Measurements from ENCODE around the gene AGO3. TPM values are rescaled to one million over a fixed set of nuclear protein-coding genes. Genes with fewer than 3 reads are reported as not detected.

Gene AGO3
- total RNA-seq, 1 experiment from 2014 or later, result 26.9 TPM

DNA sequence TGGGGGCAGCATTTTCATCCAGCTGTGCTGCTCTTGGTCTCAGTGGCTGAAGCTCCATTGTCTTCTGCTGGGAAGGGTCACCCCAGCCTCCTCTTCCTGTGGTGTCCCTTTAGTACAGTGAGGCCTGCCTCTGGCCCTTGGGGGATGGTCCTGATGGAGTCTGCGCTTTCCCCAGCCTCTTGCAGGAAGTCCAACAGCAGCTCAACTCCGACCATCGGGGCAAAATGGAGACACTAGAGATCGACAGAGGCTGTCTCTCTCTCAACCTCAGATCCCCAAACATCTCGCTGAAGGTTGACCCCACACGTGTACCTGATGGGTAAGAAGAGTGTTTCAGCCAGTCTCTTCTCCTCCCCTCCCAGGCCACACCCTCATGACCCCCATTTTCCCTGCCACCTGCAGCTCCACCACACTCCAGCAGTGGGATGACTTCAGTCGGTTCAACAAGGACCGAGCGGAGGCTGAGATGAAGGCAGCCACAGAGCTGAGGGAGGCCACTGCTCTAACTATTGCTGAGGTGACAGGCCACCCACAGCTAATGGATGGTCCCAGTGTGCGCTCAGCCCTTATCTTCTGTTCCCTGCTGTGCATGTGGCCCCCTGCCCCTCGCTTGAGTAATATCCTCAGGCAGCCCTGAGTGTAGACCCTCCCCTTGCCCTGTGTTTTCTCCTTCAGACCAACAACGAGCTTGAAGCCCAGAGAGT, 155.8 kb downstream of the AGO3 start:
- peaks cover 24% of the 10 kb centered on the region for H3K79me2 ChIP-seq (ENCODE audit: insufficient read depth, low read length)
- H3K36me3 ChIP-seq (ENCODE audit: control insufficient read depth in 1 of 2, insufficient read depth in 2 of 2, low read length in 2 of 2), result peaks cover 3 to 5% of the 10 kb centered on the region in 2 experiments; a peak in 2 of 4 replicates
- H3K4me2 ChIP-seq (ENCODE audit: low read length), result no peak overlapping the region
- H2AFZ ChIP-seq (ENCODE audit: low read depth, low read length, poor library complexity, severe bottlenecking), result no peak overlapping the region
- ChIA-PET CTCF (no interaction called here), POLR2A (no interaction called here), RAD21 (ENCODE audit: low non-redundant PET in 1 of 2, low total read pairs in 2 of 2, uncharacterized antibody in 2 of 2, unreplicated experiment in 2 of 2) (interaction anchor here in 1 of 2 experiments (0.7 kb wide), 1 partner anchor 371 kb away, joined by 3 read pairs; no protein-coding TSS in a partner anchor)
- peaks cover 0 to 15% of the 10 kb centered on the region in 2 experiments; a peak in 2 of 4 replicates for H3K4me1 ChIP-seq (ENCODE audit: control insufficient read depth in 1 of 2, insufficient read depth in 2 of 2, low read length in 2 of 2)
- no peak overlapping the region for H3K4me3 ChIP-seq (replicated peaks in 1 of 2; ENCODE audit: low read depth in 1 of 2, low read length in 2 of 2)
- TF ChIP-seq RAD21 (IDR thresholded peaks at IDR 0.05; ENCODE audit: low read depth) (no peak), POLR2AphosphoS5 (IDR thresholded peaks at IDR 0.05; ENCODE audit: low read depth, low read length) (no peak), CBX3 (IDR thresholded peaks at IDR 0.05; ENCODE audit: low read depth) (no peak), EZH2phosphoT487 (IDR thresholded peaks at IDR 0.05; ENCODE audit: borderline replicate concordance) (no peak)
- DNase-seq (ENCODE audit: low read depth, low spot score) (no peak), ATAC-seq (no peak)
- H3K9me2 ChIP-seq (ENCODE audit: insufficient read depth), result no peaks in the 10 kb centered on the region
- no peaks in the 10 kb centered on the region for H4K20me1 ChIP-seq (ENCODE audit: insufficient read depth)
- no peaks in the 10 kb centered on the region for H3K9me3 ChIP-seq (ENCODE audit: control insufficient read depth in 1 of 2, insufficient read depth in 1 of 2, low read depth in 1 of 2, low read length in 2 of 2)
- H3K9ac ChIP-seq (ENCODE audit: low read length), result no peak overlapping the region
- no peak overlapping the region for H3K27ac ChIP-seq (ENCODE audit: low read depth, low read length)
- intact Hi-C loops (cut with micrococcal nuclease), result loop anchor here (10.0 kb wide), 1 partner anchor 232 kb away; no protein-coding TSS in a partner anchor
- no peaks in the 10 kb centered on the region for H3K27me3 ChIP-seq (ENCODE audit: insufficient read depth, low read length)
- no TSS peak for BruUV-seq (replicated peaks)

DNA sequence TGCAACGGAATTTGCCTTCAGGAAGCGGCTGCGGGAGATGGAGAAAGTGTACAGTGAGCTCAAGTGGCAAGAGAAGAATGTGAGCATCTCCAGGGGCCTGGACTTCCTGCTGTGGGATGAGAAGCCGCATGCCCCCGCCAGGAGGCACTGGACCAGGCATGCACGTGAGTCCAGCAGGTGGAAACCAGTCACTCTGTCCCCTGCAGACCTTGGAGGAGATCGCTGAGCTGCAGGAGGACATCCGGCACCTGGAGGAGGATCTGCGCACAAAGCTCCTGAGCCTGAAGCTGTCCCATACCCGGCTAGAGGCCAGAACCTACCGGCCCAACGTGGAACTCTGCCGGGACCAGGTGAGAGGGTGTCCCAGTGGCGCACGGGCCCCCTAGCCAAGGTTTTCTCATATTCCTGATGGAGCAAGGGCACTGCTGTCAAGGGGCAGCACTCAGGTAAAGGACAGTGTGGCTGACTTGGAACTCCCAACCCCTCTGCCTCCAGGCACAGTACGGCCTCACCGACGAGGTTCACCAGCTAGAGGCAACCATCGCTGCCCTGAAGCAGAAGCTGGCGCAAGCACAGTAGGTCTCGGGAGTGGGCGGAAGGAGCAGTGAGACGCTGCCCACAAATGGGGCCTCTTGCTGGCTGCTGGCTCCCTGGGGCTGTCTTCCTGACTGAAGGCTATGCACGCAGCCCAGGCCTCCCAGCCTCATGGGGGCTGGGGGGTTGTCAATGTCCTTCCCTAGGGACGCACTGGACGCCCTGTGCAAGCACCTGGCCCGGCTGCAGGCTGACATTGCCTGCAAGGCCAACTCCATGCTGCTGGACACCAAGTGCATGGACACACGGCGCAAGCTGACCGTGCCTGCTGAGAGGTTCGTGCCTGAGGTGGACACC, 156.6 kb downstream of the AGO3 start:
- POLR2A ChIA-PET, result no interaction called here
- TF ChIP-seq ELF1 (IDR thresholded peaks at IDR 0.05; ENCODE audit: borderline replicate concordance, low read depth) (no peak), SIN3A (IDR thresholded peaks at IDR 0.05; ENCODE audit: low read depth) (no peak), EZH2phosphoT487 (IDR thresholded peaks at IDR 0.05; ENCODE audit: borderline replicate concordance) (no peak), SRF (IDR thresholded peaks at IDR 0.05; ENCODE audit: low read depth) (no peak), TCF7L2 (IDR thresholded peaks at IDR 0.05; ENCODE audit: borderline replicate concordance, extremely low read depth, insufficient read depth, insufficient read length) (no peak), RAD21 (IDR thresholded peaks at IDR 0.05; ENCODE audit: low read depth) (no peak), FOSL1 (IDR thresholded peaks at IDR 0.05; ENCODE audit: low read depth) (no peak), SP1 (IDR thresholded peaks at IDR 0.05; ENCODE audit: low read depth) (no peak), EGR1 (IDR thresholded peaks at IDR 0.05; ENCODE audit: low read depth) (no peak), EZH2 (IDR thresholded peaks at IDR 0.05) (no peak), ZNF274 (IDR thresholded peaks at IDR 0.05; ENCODE audit: low read depth, low read length) (no peak), POLR2A (IDR thresholded peaks at IDR 0.05; ENCODE audit: borderline replicate concordance, extremely low read depth, insufficient read depth, insufficient read length) (no peak)
- TF ChIP-seq, protein P1, sequence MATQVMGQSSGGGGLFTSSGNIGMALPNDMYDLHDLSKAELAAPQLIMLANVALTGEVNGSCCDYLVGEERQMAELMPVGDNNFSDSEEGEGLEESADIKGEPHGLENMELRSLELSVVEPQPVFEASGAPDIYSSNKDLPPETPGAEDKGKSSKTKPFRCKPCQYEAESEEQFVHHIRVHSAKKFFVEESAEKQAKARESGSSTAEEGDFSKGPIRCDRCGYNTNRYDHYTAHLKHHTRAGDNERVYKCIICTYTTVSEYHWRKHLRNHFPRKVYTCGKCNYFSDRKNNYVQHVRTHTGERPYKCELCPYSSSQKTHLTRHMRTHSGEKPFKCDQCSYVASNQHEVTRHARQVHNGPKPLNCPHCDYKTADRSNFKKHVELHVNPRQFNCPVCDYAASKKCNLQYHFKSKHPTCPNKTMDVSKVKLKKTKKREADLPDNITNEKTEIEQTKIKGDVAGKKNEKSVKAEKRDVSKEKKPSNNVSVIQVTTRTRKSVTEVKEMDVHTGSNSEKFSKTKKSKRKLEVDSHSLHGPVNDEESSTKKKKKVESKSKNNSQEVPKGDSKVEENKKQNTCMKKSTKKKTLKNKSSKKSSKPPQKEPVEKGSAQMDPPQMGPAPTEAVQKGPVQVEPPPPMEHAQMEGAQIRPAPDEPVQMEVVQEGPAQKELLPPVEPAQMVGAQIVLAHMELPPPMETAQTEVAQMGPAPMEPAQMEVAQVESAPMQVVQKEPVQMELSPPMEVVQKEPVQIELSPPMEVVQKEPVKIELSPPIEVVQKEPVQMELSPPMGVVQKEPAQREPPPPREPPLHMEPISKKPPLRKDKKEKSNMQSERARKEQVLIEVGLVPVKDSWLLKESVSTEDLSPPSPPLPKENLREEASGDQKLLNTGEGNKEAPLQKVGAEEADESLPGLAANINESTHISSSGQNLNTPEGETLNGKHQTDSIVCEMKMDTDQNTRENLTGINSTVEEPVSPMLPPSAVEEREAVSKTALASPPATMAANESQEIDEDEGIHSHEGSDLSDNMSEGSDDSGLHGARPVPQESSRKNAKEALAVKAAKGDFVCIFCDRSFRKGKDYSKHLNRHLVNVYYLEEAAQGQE (IDR thresholded peaks at IDR 0.05; ENCODE audit: low read depth), result no peak
- RAD21 ChIA-PET (ENCODE audit: low non-redundant PET in 1 of 2, low total read pairs in 2 of 2, uncharacterized antibody in 2 of 2, unreplicated experiment in 2 of 2), result interaction anchor here (0.6 to 0.7 kb wide), 2 partner anchors 48 to 220 kb away, joined by 3 read pairs; no protein-coding TSS in a partner anchor

More for the DNA sequence above, 156.6 kb downstream of the AGO3 start:
- no peak for DNase-seq (ENCODE audit: low read depth, low spot score)
- peaks cover 24% of the 10 kb centered on the region for H3K79me2 ChIP-seq (ENCODE audit: insufficient read depth, low read length)
- no peak for ATAC-seq
- H3K27ac ChIP-seq (ENCODE audit: low read depth, low read length), result no peak overlapping the region
- H4K20me1 ChIP-seq (ENCODE audit: insufficient read depth), result no peaks in the 10 kb centered on the region
- H3K9me3 ChIP-seq (ENCODE audit: control insufficient read depth in 1 of 2, insufficient read depth in 1 of 2, low read depth in 1 of 2, low read length in 2 of 2), result no peaks in the 10 kb centered on the region
- intact Hi-C loops (cut with micrococcal nuclease), result loop anchor here (2.0 to 10.0 kb wide), 2 partner anchors 157 to 233 kb away; partner anchors contain the start of gene AGO3
- CTCF ChIA-PET, result no interaction called here
- no peaks in the 10 kb centered on the region for H3K9me2 ChIP-seq (ENCODE audit: insufficient read depth)
- peaks cover 4 to 10% of the 10 kb centered on the region in 2 experiments; a peak in 2 of 4 replicates for H3K36me3 ChIP-seq (ENCODE audit: control insufficient read depth in 1 of 2, insufficient read depth in 2 of 2, low read length in 2 of 2)
- no peak overlapping the region for H3K9ac ChIP-seq (ENCODE audit: low read length)
- H3K4me2 ChIP-seq (ENCODE audit: low read length), result no peak overlapping the region; the same call in 1 of the 2 replicates
- no peak overlapping the region for H2AFZ ChIP-seq (ENCODE audit: low read depth, low read length, poor library complexity, severe bottlenecking)
- H3K4me1 ChIP-seq (ENCODE audit: control insufficient read depth in 1 of 2, insufficient read depth in 2 of 2, low read length in 2 of 2), result peaks cover 0 to 15% of the 10 kb centered on the region in 2 experiments; a peak in 2 of 4 replicates
- BruUV-seq (replicated peaks), result no TSS peak
- H3K4me3 ChIP-seq (replicated peaks in 1 of 2; ENCODE audit: low read depth in 1 of 2, low read length in 2 of 2), result no peak overlapping the region
- H3K27me3 ChIP-seq (ENCODE audit: insufficient read depth, low read length), result no peaks in the 10 kb centered on the region

Data from HCT116 (cell line).